Panc1 (cell line): ENCODE data around the gene CHI3L1.

Experiments used
- POLR2AphosphoS5 ChIP-seq: IDR thresholded peaks from 2 replicates; pipeline ENCODE4 v1.6.1; 2012; ENCODE audit warnings: mild to moderate bottlenecking, low read depth, low read length, moderate library complexity
- TF ChIP-seq, protein P1 (sequence below): fragments of 450-650 bp; IDR thresholded peaks from 2 replicates; pipeline ENCODE4 v1.5.1; 2017; ENCODE audit warnings: mild to moderate bottlenecking

DNA sequence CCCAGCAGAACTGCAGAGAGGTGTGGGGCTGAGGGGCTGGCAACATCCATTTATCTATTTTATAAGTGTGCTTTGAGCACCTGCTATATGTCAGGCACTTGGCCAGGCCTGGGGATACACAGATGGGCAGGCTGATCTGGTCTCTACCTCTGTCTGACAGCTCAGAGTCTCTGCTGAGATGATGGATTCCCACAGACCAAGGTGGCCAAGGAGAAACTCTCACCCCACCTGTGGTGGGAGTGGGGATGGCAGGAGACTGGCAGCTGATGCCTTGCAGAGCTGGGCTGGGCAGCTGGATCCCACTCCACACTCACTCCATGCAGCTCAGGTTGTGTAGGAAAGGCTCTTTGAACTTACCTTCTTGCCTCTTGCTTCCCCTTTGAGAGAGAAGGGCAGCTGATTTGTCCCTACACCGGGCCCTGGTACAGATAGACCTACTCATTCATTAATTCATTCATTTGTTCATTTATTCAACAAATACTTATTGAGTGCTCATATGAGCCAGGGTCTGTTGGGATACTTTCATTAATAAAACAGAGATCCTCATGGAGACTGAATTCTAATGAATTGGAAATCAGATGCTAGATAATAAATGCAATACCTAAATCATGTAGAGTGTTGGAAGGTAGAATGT is 50.0 kb downstream of the CHI3L1 start:
- TF ChIP-seq, protein P1, sequence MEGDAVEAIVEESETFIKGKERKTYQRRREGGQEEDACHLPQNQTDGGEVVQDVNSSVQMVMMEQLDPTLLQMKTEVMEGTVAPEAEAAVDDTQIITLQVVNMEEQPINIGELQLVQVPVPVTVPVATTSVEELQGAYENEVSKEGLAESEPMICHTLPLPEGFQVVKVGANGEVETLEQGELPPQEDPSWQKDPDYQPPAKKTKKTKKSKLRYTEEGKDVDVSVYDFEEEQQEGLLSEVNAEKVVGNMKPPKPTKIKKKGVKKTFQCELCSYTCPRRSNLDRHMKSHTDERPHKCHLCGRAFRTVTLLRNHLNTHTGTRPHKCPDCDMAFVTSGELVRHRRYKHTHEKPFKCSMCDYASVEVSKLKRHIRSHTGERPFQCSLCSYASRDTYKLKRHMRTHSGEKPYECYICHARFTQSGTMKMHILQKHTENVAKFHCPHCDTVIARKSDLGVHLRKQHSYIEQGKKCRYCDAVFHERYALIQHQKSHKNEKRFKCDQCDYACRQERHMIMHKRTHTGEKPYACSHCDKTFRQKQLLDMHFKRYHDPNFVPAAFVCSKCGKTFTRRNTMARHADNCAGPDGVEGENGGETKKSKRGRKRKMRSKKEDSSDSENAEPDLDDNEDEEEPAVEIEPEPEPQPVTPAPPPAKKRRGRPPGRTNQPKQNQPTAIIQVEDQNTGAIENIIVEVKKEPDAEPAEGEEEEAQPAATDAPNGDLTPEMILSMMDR, result no peak
- no peak for TF ChIP-seq POLR2AphosphoS5
